ENCODE data around the gene ATAD1. TPM values are rescaled to one million over a fixed set of nuclear protein-coding genes. Genes with fewer than 3 reads are reported as not detected.

ATAD1 gene
- total RNA-seq, 1 donor from 2014 or later, result 20.4 TPM

- Histone ChIP-seq H3K27ac (ENCODE audit: low read depth, low read length) (no peak overlapping the region), H3K4me1 (ENCODE audit: control insufficient read depth in 3 of 3, insufficient read depth in 3 of 3, low read length in 3 of 3) (no peaks in the 10 kb centered on the region), H3K9ac (ENCODE audit: low read depth in 1 of 3, low read length in 3 of 3) (no peak overlapping the region), H3K27me3 (ENCODE audit: control insufficient read depth in 3 of 3, insufficient read depth in 3 of 3, low read length in 3 of 3) (no peaks in the 10 kb centered on the region), H3K4me3 (ENCODE audit: low read length in 3 of 3) (no peak overlapping the region), H3K9me3 (ENCODE audit: control insufficient read depth in 3 of 3, low read length in 3 of 3) (no peaks in the 10 kb centered on the region), H3K36me3 (ENCODE audit: control insufficient read depth in 3 of 3, insufficient read depth in 3 of 3, low read length in 3 of 3) (no peaks in the 10 kb centered on the region)
Measured at GRCh38 chr10:87706731-87707130, 111.3 kb downstream of the ATAD1 start.

GRCh38 chr10:87705339-87705738 is 112.7 kb downstream of the ATAD1 start:
- Histone ChIP-seq H3K27ac (ENCODE audit: low read depth, low read length) (no peak overlapping the region), H3K4me1 (ENCODE audit: control insufficient read depth in 3 of 3, insufficient read depth in 3 of 3, low read length in 3 of 3) (no peaks in the 10 kb centered on the region), H3K4me3 (ENCODE audit: low read length in 3 of 3) (no peak overlapping the region), H3K36me3 (ENCODE audit: control insufficient read depth in 3 of 3, insufficient read depth in 3 of 3, low read length in 3 of 3) (no peaks in the 10 kb centered on the region), H3K27me3 (ENCODE audit: control insufficient read depth in 3 of 3, insufficient read depth in 3 of 3, low read length in 3 of 3) (no peaks in the 10 kb centered on the region), H3K9me3 (ENCODE audit: control insufficient read depth in 3 of 3, low read length in 3 of 3) (no peaks in the 10 kb centered on the region), H3K9ac (ENCODE audit: low read depth in 1 of 3, low read length in 3 of 3) (no peak overlapping the region)

GRCh38 chr10:87703771-87704170 is 114.3 kb downstream of the ATAD1 start:
- H3K27ac ChIP-seq (ENCODE audit: low read depth, low read length), result no peak overlapping the region

GRCh38 chr10:87702973-87703294 is 115.1 kb downstream of the ATAD1 start:
- Histone ChIP-seq H3K27me3 (ENCODE audit: control insufficient read depth in 3 of 3, insufficient read depth in 3 of 3, low read length in 3 of 3) (no peaks in the 10 kb centered on the region), H3K9ac (ENCODE audit: low read depth in 1 of 3, low read length in 3 of 3) (no peak overlapping the region), H3K4me3 (ENCODE audit: low read length in 3 of 3) (no peak overlapping the region), H3K27ac (ENCODE audit: low read depth, low read length) (no peak overlapping the region), H3K4me1 (ENCODE audit: control insufficient read depth in 3 of 3, insufficient read depth in 3 of 3, low read length in 3 of 3) (no peaks in the 10 kb centered on the region), H3K9me3 (ENCODE audit: control insufficient read depth in 3 of 3, low read length in 3 of 3) (no peaks in the 10 kb centered on the region), H3K36me3 (ENCODE audit: control insufficient read depth in 3 of 3, insufficient read depth in 3 of 3, low read length in 3 of 3) (no peaks in the 10 kb centered on the region)

More at GRCh38 chr10:87703771-87704170, 114.3 kb downstream of the ATAD1 start:
- Histone ChIP-seq H3K36me3 (ENCODE audit: control insufficient read depth in 3 of 3, insufficient read depth in 3 of 3, low read length in 3 of 3) (no peaks in the 10 kb centered on the region), H3K9ac (ENCODE audit: low read depth in 1 of 3, low read length in 3 of 3) (no peak overlapping the region), H3K4me1 (ENCODE audit: control insufficient read depth in 3 of 3, insufficient read depth in 3 of 3, low read length in 3 of 3) (no peaks in the 10 kb centered on the region), H3K4me3 (ENCODE audit: low read length in 3 of 3) (no peak overlapping the region), H3K27me3 (ENCODE audit: control insufficient read depth in 3 of 3, insufficient read depth in 3 of 3, low read length in 3 of 3) (no peaks in the 10 kb centered on the region), H3K9me3 (ENCODE audit: control insufficient read depth in 3 of 3, low read length in 3 of 3) (no peaks in the 10 kb centered on the region)

GRCh38 chr10:87702260-87702972 is 115.6 kb downstream of the ATAD1 start:
- H3K4me3 ChIP-seq (ENCODE audit: low read length in 3 of 3), result no peak overlapping the region
- no peaks in the 10 kb centered on the region for H3K4me1 ChIP-seq (ENCODE audit: control insufficient read depth in 3 of 3, insufficient read depth in 3 of 3, low read length in 3 of 3)
- no peak overlapping the region for H3K9ac ChIP-seq (ENCODE audit: low read depth in 1 of 3, low read length in 3 of 3)
- no peak overlapping the region for H3K27ac ChIP-seq (ENCODE audit: low read depth, low read length)
- no peaks in the 10 kb centered on the region for H3K36me3 ChIP-seq (ENCODE audit: control insufficient read depth in 3 of 3, insufficient read depth in 3 of 3, low read length in 3 of 3)
- no peaks in the 10 kb centered on the region for H3K27me3 ChIP-seq (ENCODE audit: control insufficient read depth in 3 of 3, insufficient read depth in 3 of 3, low read length in 3 of 3)
- no peaks in the 10 kb centered on the region for H3K9me3 ChIP-seq (ENCODE audit: control insufficient read depth in 3 of 3, low read length in 3 of 3)

Small RNAs within 50 kb of the gene (small RNA-seq; reads per million reads assigned to genes)
- gene RN7SL78P, result not detected

Other genes starting within 250 kb of the ATAD1 start
- gene PAPSS2, start 158.3 kb downstream of the ATAD1 start, total RNA-seq, result 8.9 TPM
- under 0.01 TPM for gene KLLN, start 45.3 kb upstream of the ATAD1 start, total RNA-seq
- gene PTEN, start 45.4 kb upstream of the ATAD1 start, total RNA-seq, result 76.2 TPM

All from skeletal muscle tissue (tissue), 5 donors.